Suprapubic skin (tissue), 4 donors: ENCODE results near the gene PTPRM.

ENCODE experiments used
- CTCF ChIP-seq, 2 donors: fragments of 200-600 bp in 1 of 2; fragments of 450-650 bp in 1 of 2; sonication (generic) in 1 of 2; IDR thresholded peaks; one replicate each; pipeline ENCODE4 v1.5.1; 2016 to 2019; ENCODE audit warnings: antibody characterized with exemption in 2 of 2, mild to moderate bottlenecking in 1 of 2, moderate library complexity in 1 of 2
- EP300 ChIP-seq: sonication (generic); formaldehyde crosslinking; IDR thresholded peaks from one replicate; pipeline ENCODE4 v1.6.1; 2017; ENCODE audit warnings: antibody characterized with exemption
- POLR2A ChIP-seq, 2 donors: fragments of 450-650 bp; IDR thresholded peaks; one replicate each; pipeline ENCODE4 v1.6.1; 2017; ENCODE audit warnings: antibody characterized with exemption in 2 of 2, mild to moderate bottlenecking in 2 of 2, moderate library complexity in 2 of 2
- POLR2AphosphoS5 ChIP-seq, 3 donors: sonication (generic); formaldehyde crosslinking; IDR thresholded peaks; one replicate each; pipeline ENCODE4 v1.6.1; 2017; ENCODE audit warnings: antibody characterized with exemption in 3 of 3

DNA sequence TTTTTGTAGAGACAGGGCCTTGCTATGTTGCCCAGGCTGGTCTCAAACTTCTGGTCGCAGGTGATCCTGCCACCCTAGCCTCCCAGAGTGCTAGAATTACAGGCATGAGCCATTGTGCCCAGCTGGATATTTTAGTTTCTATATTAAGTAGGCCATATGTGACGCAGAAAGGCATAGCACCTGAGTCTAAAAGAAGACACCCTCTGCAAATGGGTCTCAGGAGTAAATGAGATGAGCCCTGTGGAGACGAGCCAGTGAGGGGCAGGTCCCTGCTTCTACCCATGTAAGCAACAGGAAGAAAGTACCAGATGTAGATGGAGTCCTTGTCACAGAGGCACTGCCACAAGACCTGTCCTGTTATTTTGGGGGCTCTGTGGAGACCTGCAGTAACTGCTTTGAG is 322.4 kb downstream of the PTPRM start:
- TF ChIP-seq CTCF (IDR thresholded peaks at IDR 0.05) = no peak
- no peak for TF ChIP-seq POLR2A (IDR thresholded peaks at IDR 0.05)
- no peak for TF ChIP-seq POLR2AphosphoS5 (IDR thresholded peaks at IDR 0.05)
- no peak for TF ChIP-seq EP300
